Activated T-cell treated with anti-CD3 and anti-CD28 coated beads, Interleukin-2, amount 50 U/mL, for 4 hours (primary cell): ENCODE results near the gene ARHGEF2. TPM values are rescaled to one million over a fixed set of nuclear protein-coding genes. Genes with fewer than 3 reads are reported as not detected.

Experiments
- ATAC-seq, 2 donors: fragments of 200-7000 bp; cut with Tn5 transposase; one replicate each; pipeline ENCODE4 v1.10.0; 2021
- DNase-seq: peaks from one replicate; pipeline ENCODE4 v3.0.0-alpha.2; 2020
- H3K27me3 Mint-ChIP-seq: one replicate; pipeline ENCODE4 v1.8.0; 2021; ENCODE audit warnings: low read depth, mixed read lengths
- H3K36me3 Mint-ChIP-seq: one replicate; pipeline ENCODE4 v1.8.0; 2022; ENCODE audit warnings: mixed read lengths; ENCODE audit not compliant: insufficient read depth
- H3K4me1 Mint-ChIP-seq: one replicate; pipeline ENCODE4 v1.8.0; 2021; ENCODE audit warnings: low read depth, mixed read lengths
- H3K4me3 Mint-ChIP-seq: one replicate; pipeline ENCODE4 v1.8.0; 2021; ENCODE audit warnings: mild to moderate bottlenecking, moderate library complexity, mixed read lengths
- H3K9me3 Mint-ChIP-seq: one replicate; pipeline ENCODE4 v1.8.0; 2021; ENCODE audit warnings: mixed read lengths
- total RNA-seq, 3 donors: library from RNA; stranded (reverse); gene quantifications; one replicate each; pipeline ENCODE4 v1.2.1, GENCODE V29; 2021

The ARHGEF2 gene
- 100 to 1,000 TPM; 144 to 174 (median 149) TPM for total RNA-seq

DNA sequence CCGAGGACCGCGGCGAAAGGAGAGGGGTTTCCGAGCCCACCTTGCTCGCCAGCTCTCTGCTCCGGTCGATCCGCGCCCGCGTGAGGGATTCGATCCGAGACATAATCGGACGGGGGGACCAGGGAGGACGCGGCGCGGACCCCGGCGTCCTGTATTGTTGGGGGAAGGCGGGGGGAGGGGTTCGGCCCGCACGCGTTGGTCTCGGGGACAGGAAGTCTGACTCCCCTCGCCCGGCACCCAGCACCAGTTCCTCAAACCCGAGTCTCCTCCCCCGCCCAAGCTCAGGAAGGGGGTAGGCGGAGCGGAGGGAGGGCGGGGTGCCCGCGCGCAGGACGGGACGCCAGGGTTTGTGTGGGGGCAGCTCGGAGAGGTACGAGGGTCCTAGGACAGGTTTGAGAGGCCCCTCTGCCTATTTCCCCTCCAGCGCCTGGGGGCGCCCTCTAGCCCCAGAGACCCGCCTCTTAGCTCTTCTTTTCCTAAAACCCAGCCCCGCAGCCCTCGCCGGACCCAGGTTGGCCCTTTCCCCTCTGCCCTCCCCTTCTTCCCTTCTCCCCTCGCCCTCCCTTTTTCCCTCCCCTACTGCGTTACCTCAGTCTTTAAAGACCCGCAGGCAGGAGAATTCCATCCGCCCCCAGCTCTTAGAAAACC is at the start of gene ARHGEF2:
ARHGEF2 (minus strand) TSS at position 223 of the 648 bp plus-strand sequence; CDS start at position 103, 120 bp downstream.
- Mint-ChIP-seq H3K4me1 (peaks cover 76% of the 10 kb centered on the region), H3K4me3 (peak within 1 kb of the TSS; percentile 95), H3K36me3 (peaks cover 3% of the 10 kb centered on the region), H3K9me3 (no peaks in the 10 kb centered on the region), H3K27me3 (no peaks in the 10 kb centered on the region)
- peak; percentile 78 for DNase-seq
- ATAC-seq, result peak; percentile 58 to 71

DNA sequence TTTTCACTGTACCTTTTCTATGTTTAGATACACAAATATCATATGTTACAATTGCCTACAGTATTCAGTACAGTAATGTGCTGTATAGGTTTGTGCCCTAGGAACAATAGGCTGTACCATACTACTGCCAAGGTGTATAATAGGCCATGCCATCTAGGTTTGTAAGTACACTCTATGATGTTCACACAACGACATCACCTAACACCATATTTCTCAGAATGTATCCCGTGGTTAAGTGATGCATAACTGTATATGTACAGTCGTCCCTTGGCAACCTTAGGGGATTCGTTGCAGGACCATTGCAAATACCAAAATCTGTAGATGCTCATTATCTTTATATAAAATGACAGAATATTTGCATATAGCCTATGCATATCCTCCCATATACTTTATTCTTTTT is 48.2 kb upstream of the ARHGEF2 start:
- H3K9me3 Mint-ChIP-seq, result no peaks in the 10 kb centered on the region
- H3K4me1 Mint-ChIP-seq, result peaks cover 1% of the 10 kb centered on the region
- no peaks in the 10 kb centered on the region for H3K36me3 Mint-ChIP-seq
- ATAC-seq, result peak in 1 of 2 donors; percentile 54
- peaks cover 3% of the 10 kb centered on the region for H3K27me3 Mint-ChIP-seq
- H3K4me3 Mint-ChIP-seq, result no peak overlapping the region
- DNase-seq, result no peak

DNA sequence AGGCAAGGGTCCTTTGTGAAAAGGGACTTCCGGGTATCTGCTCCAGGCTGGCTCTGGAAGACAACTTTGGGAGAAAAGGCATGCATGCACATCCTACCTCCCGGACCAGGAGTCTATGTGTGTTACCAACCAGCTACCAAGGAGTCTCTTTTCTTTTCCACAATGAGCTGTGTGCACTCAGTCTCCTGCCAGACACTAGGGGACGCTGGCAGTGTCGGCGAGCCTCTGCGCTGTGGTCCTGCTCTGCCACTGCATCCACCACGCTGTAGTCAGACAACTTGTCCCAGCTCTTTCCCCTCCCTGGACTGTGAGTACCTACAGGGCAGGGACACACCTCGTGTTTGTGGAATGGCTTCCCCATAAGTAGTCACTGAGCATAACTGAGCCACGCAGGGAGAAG is 47.5 kb upstream of the ARHGEF2 start:
- Mint-ChIP-seq H3K9me3 (no peaks in the 10 kb centered on the region), H3K4me1 (peaks cover 4% of the 10 kb centered on the region), H3K27me3 (peaks cover 3% of the 10 kb centered on the region), H3K36me3 (no peaks in the 10 kb centered on the region), H3K4me3 (no peak overlapping the region)
- peak; percentile 10 for DNase-seq
- ATAC-seq, result peak; percentile 67 to 72

DNA sequence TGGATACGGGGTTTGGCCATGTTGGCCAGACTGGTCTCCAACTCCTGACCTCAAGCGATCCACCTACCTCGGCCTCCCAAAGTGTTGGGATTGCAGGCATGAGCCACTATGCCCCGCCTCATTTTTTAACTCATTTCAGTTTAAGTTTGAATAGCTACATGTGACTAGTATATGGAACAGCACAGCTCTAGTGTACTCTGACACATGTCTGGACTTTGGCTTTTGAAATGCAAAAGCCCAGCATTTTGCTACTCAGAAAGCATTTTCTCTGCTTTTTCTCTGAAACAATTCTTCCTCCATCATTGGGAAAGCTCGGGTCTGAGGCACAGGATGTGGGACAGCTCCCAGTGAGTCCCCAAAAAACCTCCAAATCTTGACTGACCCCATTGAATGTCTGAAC is 46.5 kb upstream of the ARHGEF2 start:
- H3K9me3 Mint-ChIP-seq, result no peaks in the 10 kb centered on the region
- ATAC-seq (no peak), DNase-seq (no peak)
- H3K36me3 Mint-ChIP-seq, result peaks cover 1% of the 10 kb centered on the region
- no peak overlapping the region for H3K4me3 Mint-ChIP-seq
- peaks cover 13% of the 10 kb centered on the region for H3K4me1 Mint-ChIP-seq
- peaks cover 3% of the 10 kb centered on the region for H3K27me3 Mint-ChIP-seq

DNA sequence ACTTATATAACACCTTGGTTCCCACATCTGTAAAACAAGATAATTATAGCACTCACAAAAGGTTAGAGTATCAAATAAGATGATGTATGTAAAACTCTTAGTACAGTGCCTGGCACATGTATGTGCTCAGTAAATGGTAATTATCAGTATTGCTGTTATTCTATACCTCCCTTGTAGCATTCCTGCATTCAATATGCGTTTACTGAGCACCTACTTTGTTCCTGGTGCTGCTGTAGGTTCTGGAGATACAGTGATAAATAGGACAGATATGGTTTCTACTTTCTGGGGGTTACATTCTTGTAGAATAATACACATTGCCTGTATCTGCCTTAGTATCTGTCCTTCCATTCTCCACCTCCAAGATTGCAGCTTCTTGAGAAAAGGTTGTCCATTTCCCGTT is 43.6 kb upstream of the ARHGEF2 start:
- H3K36me3 Mint-ChIP-seq, result peaks cover 14% of the 10 kb centered on the region
- H3K4me1 Mint-ChIP-seq, result peaks cover 26% of the 10 kb centered on the region
- DNase-seq (no peak), ATAC-seq (no peak)
- H3K9me3 Mint-ChIP-seq, result no peaks in the 10 kb centered on the region
- peaks cover 3% of the 10 kb centered on the region for H3K27me3 Mint-ChIP-seq
- H3K4me3 Mint-ChIP-seq, result peak overlapping the region; percentile 33

DNA sequence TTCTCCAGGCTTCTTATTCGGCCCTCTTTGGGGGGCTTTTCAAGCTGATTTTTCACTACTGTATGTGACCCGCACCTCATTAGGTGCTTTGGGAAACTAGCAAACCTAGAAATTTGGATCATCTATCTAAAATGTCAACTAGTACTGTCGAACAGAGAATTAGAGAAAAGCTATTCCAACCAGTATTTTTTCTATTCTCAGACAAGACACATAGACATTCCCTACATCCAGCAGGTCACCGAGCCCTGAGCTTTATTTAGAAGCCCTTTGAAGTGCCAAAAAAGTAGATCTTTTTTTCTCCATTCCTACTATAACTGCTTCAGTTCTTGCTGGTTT is 42.7 kb upstream of the ARHGEF2 start:
- H3K36me3 Mint-ChIP-seq, result peaks cover 17% of the 10 kb centered on the region
- ATAC-seq (no peak), DNase-seq (no peak)
- peaks cover 3% of the 10 kb centered on the region for H3K27me3 Mint-ChIP-seq
- peak overlapping the region; percentile 96 for H3K4me3 Mint-ChIP-seq
- H3K9me3 Mint-ChIP-seq, result no peaks in the 10 kb centered on the region
- H3K4me1 Mint-ChIP-seq, result peaks cover 27% of the 10 kb centered on the region

DNA sequence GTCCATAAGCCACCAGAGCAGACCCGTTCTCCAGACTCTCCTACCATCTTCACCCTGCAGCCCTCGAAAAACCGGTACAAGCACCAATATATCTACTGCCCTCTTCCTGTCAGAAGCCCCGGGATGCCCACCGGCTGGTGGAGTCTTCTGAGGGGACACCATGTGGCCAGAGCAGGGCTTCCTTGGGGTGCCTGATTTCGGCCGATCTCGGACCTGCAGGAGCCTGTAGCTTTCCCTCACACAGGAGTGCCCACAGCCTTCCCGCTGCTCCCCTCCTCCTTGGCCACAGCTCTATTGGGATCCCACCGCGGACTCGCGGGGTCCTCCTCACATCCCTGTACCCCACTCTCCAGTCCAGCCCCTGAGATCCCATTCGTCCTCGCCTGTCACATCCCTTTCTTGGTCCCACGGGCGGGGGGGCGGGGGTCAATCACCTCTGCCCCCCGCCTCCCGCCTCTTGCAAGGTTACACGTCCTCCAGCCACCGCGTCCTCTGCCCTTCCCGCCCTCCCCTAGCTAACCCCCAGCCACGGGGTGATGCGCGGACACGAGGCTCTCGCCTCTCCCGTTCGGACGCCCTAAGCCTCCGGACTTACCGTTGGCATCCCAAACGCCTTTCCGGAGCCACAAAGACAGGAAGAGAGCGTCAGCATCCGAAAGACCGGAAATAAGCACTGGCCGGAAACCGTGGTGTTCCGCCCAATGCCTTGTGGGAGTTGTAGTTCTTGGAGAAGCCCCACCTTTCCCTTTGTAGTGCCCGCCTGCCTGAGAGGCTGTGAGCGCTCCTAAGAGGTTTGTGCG is 42.1 kb upstream of the ARHGEF2 start, which contains the start of gene SSR2:
SSR2 (minus strand) TSS at position 659 of the 800 bp plus-strand sequence. CDS start 784 bp downstream, outside the sequence.
- peak; percentile 100 for ATAC-seq
- peak; percentile 72 for DNase-seq

DNA sequence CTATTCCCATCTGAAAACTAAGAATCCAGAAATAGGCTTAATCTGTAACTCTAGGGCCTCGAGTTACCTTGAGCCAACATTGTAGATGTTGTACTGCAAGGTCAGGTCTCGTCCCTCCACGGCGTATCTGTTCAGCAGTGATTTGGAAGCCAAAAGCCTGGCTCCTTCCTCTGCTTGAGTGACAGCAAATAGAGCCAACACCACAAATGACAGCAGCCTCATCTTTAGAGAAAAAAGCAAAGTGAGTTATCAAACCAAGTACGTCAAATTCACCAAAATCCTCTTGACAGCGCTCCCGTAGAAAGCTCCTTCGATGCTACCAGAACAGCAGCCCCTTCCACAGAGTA is 41.6 kb upstream of the ARHGEF2 start:
- ATAC-seq (no peak), DNase-seq (no peak)
- Mint-ChIP-seq H3K4me1 (peaks cover 25% of the 10 kb centered on the region), H3K36me3 (peaks cover 17% of the 10 kb centered on the region), H3K27me3 (no peaks in the 10 kb centered on the region), H3K9me3 (no peaks in the 10 kb centered on the region), H3K4me3 (peak overlapping the region; percentile 96)

More for the DNA sequence above, 42.1 kb upstream of the ARHGEF2 start, which contains the start of gene SSR2:
- Mint-ChIP-seq H3K4me3 (peak within 1 kb of the TSS; percentile 96), H3K36me3 (peaks cover 17% of the 10 kb centered on the region), H3K27me3 (no peaks in the 10 kb centered on the region), H3K4me1 (peaks cover 25% of the 10 kb centered on the region), H3K9me3 (no peaks in the 10 kb centered on the region)

DNA sequence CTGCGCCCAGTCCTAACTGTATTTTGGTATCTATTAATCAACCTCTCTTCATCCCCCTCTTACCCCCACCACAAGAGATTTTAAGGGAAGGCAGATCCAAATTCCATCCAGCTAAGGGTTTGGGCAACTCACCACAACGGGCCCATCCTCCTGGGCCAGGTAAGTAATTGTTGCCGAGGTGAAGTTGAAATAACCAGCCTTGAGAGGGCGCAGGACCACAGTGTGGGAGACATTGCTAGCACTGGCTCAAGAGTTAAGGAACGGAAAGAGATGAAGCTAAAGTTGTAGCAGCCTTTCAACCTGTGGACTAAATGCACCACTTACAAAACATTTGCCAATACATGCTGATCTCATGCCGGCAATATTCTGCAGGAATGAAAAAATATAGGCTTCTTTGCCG is 36.5 kb upstream of the ARHGEF2 start:
- DNase-seq, result no peak
- peaks cover 21% of the 10 kb centered on the region for H3K4me1 Mint-ChIP-seq
- no peak for ATAC-seq
- H3K27me3 Mint-ChIP-seq, result no peaks in the 10 kb centered on the region
- H3K4me3 Mint-ChIP-seq, result no peak overlapping the region
- peaks cover 39% of the 10 kb centered on the region for H3K36me3 Mint-ChIP-seq
- no peaks in the 10 kb centered on the region for H3K9me3 Mint-ChIP-seq

DNA sequence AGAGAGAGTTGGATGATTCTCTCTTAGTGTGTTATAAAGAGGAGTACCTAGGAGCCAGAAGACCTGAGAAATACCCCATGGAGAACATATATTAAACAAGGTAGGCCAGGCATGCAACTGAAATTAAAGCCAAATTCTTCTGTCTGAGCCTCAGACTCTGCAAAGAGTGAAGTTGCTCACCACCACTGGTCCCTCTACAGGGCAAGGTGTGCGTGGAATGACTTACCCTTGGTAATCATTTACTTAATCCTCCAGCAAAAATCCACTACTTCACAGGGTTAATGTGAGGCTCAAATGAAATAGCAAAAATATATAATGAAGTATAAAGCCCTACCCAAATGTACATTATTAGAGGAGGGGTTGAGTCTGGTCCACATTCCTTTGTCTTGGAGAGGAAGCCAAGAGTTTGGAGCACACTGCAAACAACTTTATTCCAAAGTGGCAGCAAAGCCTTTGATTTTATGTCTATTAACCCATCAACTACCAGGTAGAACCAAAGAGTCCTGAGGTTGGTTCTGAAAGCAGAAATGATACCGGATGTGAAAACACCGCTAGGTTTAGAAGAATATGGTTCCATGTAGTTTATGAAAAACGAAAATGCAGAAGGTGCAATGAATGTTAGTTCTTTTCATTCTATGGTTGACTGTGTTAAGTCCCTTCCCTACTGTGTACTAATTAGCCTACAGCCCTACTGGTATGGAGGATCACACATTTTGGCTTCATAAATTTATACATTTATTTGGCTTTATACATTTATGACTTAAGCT is 33.9 kb upstream of the ARHGEF2 start:
- no peak for ATAC-seq
- peaks cover 39% of the 10 kb centered on the region for H3K36me3 Mint-ChIP-seq
- H3K4me1 Mint-ChIP-seq, result peaks cover 12% of the 10 kb centered on the region
- H3K4me3 Mint-ChIP-seq, result no peak overlapping the region
- no peak for DNase-seq
- no peaks in the 10 kb centered on the region for H3K27me3 Mint-ChIP-seq
- H3K9me3 Mint-ChIP-seq, result no peaks in the 10 kb centered on the region

DNA sequence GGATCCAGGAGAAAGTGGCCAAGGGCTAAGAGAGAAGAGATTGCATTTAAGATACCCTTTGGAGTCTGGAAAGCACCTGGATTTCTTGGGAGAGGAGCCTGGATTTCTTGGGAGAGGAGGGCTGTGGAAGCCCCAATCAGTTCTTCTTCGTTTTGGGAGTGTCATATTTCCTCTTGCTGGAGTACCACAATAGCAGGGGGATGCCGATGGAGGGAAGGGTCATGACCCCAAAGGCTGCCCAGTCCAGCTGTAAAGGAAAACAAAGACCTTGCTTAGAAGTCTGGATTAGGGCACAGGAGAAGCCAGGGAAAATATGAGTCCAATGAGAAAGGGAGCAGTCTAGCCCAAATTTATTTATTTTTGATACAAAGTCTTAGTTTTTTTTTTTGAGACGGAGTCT is 31.1 kb upstream of the ARHGEF2 start:
- Mint-ChIP-seq H3K27me3 (no peaks in the 10 kb centered on the region), H3K9me3 (no peaks in the 10 kb centered on the region), H3K36me3 (peaks cover 35% of the 10 kb centered on the region), H3K4me3 (no peak overlapping the region), H3K4me1 (peaks cover 26% of the 10 kb centered on the region)
- no peak for DNase-seq
- ATAC-seq, result no peak

DNA sequence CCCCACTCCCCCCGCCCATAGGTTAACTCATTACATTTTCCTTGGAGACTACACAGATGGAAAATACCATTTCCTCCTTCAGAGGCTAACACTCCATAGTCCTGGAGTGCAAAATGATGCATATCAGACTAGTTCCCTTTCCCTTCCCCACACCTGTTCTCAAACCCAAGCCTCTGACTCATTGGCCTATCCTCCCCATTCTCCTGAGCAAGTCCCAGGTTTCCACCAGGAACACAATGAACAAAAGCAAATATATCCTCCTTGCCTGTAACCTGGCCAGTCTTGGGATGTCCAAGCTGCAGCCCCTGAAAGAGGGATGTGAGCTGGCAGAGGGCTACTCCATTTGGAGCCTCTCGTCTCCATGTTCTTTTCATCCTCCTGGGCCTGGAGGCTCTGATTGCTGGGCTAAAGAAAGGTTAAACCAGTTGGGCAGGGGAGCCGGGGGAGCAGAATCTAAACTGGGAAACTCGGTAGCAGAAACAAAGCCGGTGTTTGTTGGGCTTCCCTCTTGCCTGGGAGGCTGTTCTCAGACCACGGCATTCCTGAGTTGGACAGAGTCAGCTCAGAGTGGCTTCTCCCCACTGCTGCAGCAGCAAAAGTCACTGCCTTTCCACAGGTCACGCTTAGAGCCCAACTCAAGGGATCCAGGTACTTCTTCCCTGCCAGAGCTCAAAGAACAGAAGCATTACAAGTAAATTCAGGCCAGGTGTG is 28.5 kb upstream of the ARHGEF2 start:
- no peaks in the 10 kb centered on the region for H3K9me3 Mint-ChIP-seq
- DNase-seq, result no peak
- H3K4me3 Mint-ChIP-seq, result no peak overlapping the region
- H3K36me3 Mint-ChIP-seq, result peaks cover 29% of the 10 kb centered on the region
- peaks cover 25% of the 10 kb centered on the region for H3K4me1 Mint-ChIP-seq
- H3K27me3 Mint-ChIP-seq, result no peaks in the 10 kb centered on the region
- ATAC-seq, result peak in 1 of 2 donors; percentile 7

DNA sequence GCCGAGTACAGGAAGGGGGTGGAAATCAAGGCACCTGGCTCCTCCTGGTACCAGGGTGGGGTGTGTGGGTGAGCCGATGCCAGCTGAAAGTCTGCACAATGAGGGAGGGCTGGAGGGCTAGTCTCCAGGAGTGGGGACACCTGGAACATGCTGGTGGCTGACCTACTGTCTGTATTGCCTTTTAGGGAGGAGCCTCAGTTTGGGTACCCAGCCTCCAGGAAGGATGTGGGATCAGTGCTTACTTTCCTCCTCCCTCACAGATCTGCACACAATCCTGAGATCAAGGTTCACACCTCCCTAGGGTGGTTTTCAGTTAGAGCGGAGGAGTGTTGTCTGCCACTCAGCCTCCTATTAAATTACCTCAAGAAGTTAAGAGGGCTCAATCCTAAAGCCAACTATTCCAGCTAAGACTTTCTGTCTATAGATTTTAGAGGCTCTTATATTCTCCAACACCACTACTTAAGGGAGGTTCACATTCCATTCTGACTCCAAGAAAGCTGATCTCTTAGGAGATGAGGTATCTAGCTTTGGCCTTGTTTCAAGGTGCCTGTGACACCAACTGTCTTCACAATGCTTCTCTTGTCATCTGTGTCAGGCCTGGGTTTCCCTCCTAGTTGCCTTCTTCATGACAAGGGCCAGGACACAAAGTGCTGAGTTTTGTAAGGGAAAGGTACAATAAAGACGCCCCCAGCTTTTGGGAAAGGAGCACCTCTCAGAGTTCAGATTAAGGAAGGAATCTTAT is 26.7 kb upstream of the ARHGEF2 start:
- no peak overlapping the region for H3K4me3 Mint-ChIP-seq
- H3K9me3 Mint-ChIP-seq, result no peaks in the 10 kb centered on the region
- H3K36me3 Mint-ChIP-seq, result peaks cover 14% of the 10 kb centered on the region
- peaks cover 21% of the 10 kb centered on the region for H3K4me1 Mint-ChIP-seq
- peak; percentile 79 to 82 for ATAC-seq
- H3K27me3 Mint-ChIP-seq, result no peaks in the 10 kb centered on the region
- no peak for DNase-seq

DNA sequence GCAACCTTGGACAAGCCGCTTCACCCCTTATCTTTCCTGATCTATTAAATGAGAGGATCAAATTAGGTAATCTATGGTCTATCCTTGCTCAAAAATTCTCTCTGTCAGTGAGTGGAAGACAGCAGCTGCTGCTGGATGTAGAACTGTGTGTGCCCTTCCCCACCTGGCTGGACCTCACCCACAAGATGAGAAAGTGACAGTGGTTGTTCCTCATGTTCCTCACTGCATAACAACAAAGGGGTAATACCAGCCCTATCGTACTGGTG is 25.5 kb upstream of the ARHGEF2 start:
- H3K4me3 Mint-ChIP-seq, result no peak overlapping the region
- DNase-seq, result no peak
- no peaks in the 10 kb centered on the region for H3K9me3 Mint-ChIP-seq
- ATAC-seq, result no peak
- peaks cover 21% of the 10 kb centered on the region for H3K4me1 Mint-ChIP-seq
- H3K27me3 Mint-ChIP-seq, result no peaks in the 10 kb centered on the region
- peaks cover 8% of the 10 kb centered on the region for H3K36me3 Mint-ChIP-seq
